ENCODE measurements around the gene SPECC1.

- TF ChIP-seq CTCF (IDR thresholded peaks at IDR 0.05; ENCODE audit: insufficient read depth, low read depth, low read length) (no peak), EZH2 (IDR thresholded peaks at IDR 0.05; ENCODE audit: insufficient read depth, low read length) (no peak)
Observed at GRCh38 chr17:19978209-19978802, 30.9 kb upstream of the SPECC1 start.

All from astrocyte (in vitro differentiated cells and primary cell).